H1 (cell line): ENCODE data around the gene TYW5. TPM values are rescaled to one million over a fixed set of nuclear protein-coding genes. Genes with fewer than 3 reads are reported as not detected.

Source experiments
- CTCF ChIA-PET: fragments of 300-600 bp; sonication (Branson Sonifier 250); formaldehyde crosslinking; loops from one replicate; lab custom pipeline; 2021; ENCODE audit not compliant: partially characterized antibody; lab: Charles Lee
- POLR2A ChIA-PET: fragments of 300-600 bp; sonication (Branson Sonifier 250); formaldehyde crosslinking; loops from one replicate; lab custom pipeline; 2021; ENCODE audit warnings: inconsistent platforms; ENCODE audit not compliant: partially characterized antibody; lab: Charles Lee
- DNase-seq, 2 experiments: peaks; one replicate each; pipeline versions ENCODE4 v3.0.0 to v3.0.0-alpha.2; 2010 to 2022; ENCODE audit warnings: low spot score in 2 of 2, low read depth in 1 of 2, mixed read lengths in 1 of 2
- FAIRE-seq: peaks from 2 replicates; lab custom pipeline; 2011; peaks lifted over from hg19 to GRCh38; lab: Jason Lieb, UNC
- H2AFZ ChIP-seq: 2 replicates; pipeline ENCODE4 v1.8.1; 2012; ENCODE audit warnings: low read length, inconsistent platforms
- H2AK5ac ChIP-seq: 2 replicates; pipeline ENCODE4 v1.6.1; 2013; ENCODE audit warnings: low read depth, low read length
- H2BK120ac ChIP-seq: replicated peaks from 2 replicates; pipeline ENCODE3; 2013; ENCODE audit warnings: low read depth, low read length, inconsistent platforms
- H2BK12ac ChIP-seq: 2 replicates; pipeline ENCODE4 v1.6.1; 2013; ENCODE audit warnings: low read depth, low read length
- H2BK15ac ChIP-seq: 2 replicates; pipeline ENCODE4 v1.6.1; 2013; ENCODE audit warnings: low read length
- H2BK20ac ChIP-seq: 2 replicates; pipeline ENCODE4 v1.6.1; 2013; ENCODE audit warnings: low read length
- H2BK5ac ChIP-seq: 2 replicates; pipeline ENCODE4 v1.6.1; 2013; ENCODE audit warnings: low read depth, low read length
- H3K14ac ChIP-seq: 2 replicates; pipeline ENCODE4 v1.6.1; 2013; ENCODE audit warnings: inconsistent platforms; ENCODE audit not compliant: insufficient read length
- H3K18ac ChIP-seq: 2 replicates; pipeline ENCODE4 v1.6.1; 2013; ENCODE audit warnings: low read length; ENCODE audit errors: extremely low read depth
- H3K23ac ChIP-seq: 2 replicates; pipeline ENCODE4 v1.6.1; 2013; ENCODE audit warnings: inconsistent platforms; ENCODE audit not compliant: insufficient read length
- H3K23me2 ChIP-seq: 2 replicates; pipeline ENCODE4 v1.6.1; 2013; ENCODE audit warnings: low read depth, low read length
- H3K27ac ChIP-seq: 2 replicates; pipeline ENCODE4 v1.6.1; 2011; ENCODE audit warnings: low read depth, low read length, inconsistent platforms
- H3K27me3 ChIP-seq, 4 experiments: replicated peaks in 1 of 4; 1 replicate in 1 of 4; 2 replicates in 3 of 4; pipeline versions ENCODE4 v1.6.1 to v1.8.1; 2011 to 2013; ENCODE audit warnings: low read length in 3 of 4, mild to moderate bottlenecking in 3 of 4, inconsistent platforms in 2 of 4, mixed read lengths in 2 of 4, moderate library complexity in 1 of 4; ENCODE audit not compliant: control insufficient read depth in 3 of 4, insufficient read depth in 3 of 4; ENCODE audit errors: extremely low read depth in 1 of 4
- H3K36me3 ChIP-seq, 4 experiments: 2 replicates each; pipeline versions ENCODE4 v1.6.1 to v1.8.1; 2011 to 2013; ENCODE audit warnings: mild to moderate bottlenecking in 4 of 4, low read length in 3 of 4, moderate library complexity in 2 of 4, control low read depth in 1 of 4, inconsistent platforms in 1 of 4; ENCODE audit not compliant: insufficient read depth in 4 of 4, control insufficient read depth in 2 of 4
- H3K4ac ChIP-seq: replicated peaks from 2 replicates; pipeline ENCODE3; 2013; ENCODE audit warnings: low read length, low read depth, mixed read lengths, inconsistent platforms; ENCODE audit not compliant: insufficient read length
- H3K4me1 ChIP-seq, 4 experiments: replicated peaks in 1 of 4; 1 replicate in 1 of 4; 2 replicates in 3 of 4; pipeline versions ENCODE4 v1.6.1 to v1.8.1; 2011 to 2013; ENCODE audit warnings: low read length in 3 of 4, inconsistent platforms in 2 of 4, mixed read lengths in 1 of 4; ENCODE audit not compliant: insufficient read depth in 4 of 4, control insufficient read depth in 3 of 4
- H3K4me2 ChIP-seq, 2 experiments: 2 replicates each; pipeline versions ENCODE4 v1.6.1 to v1.8.1; 2011 to 2013; ENCODE audit warnings: low read depth in 2 of 2, low read length in 2 of 2, control low read depth in 1 of 2, inconsistent platforms in 1 of 2, mild to moderate bottlenecking in 1 of 2; ENCODE audit not compliant: insufficient read depth in 1 of 2
- H3K4me3 ChIP-seq, 4 experiments: fragments of 200-600, 300-600 bp in 1 of 4; sonication (generic), shearing (Covaris generic), sonication (Bioruptor Twin) in 1 of 4; 2 replicates each; pipeline versions ENCODE4 v1.5.1 to v1.8.1; 2011 to 2016; ENCODE audit warnings: low read length in 4 of 4, low read depth in 3 of 4, control low read depth in 2 of 4, inconsistent platforms in 2 of 4, mild to moderate bottlenecking in 2 of 4, mixed read lengths in 1 of 4, moderate library complexity in 1 of 4; ENCODE audit not compliant: insufficient read depth in 2 of 4; ENCODE audit errors: extremely low read depth in 1 of 4
- H3K56ac ChIP-seq: replicated peaks from 2 replicates; pipeline ENCODE3; 2013; ENCODE audit warnings: low read depth, mild to moderate bottlenecking, mixed read lengths, low read length, inconsistent platforms; ENCODE audit not compliant: insufficient read length
- H3K79me1 ChIP-seq: 2 replicates; pipeline ENCODE4 v1.6.1; 2013; ENCODE audit warnings: low read depth, low read length, control low read depth
- H3K79me2 ChIP-seq, 2 experiments: 2 replicates each; pipeline versions ENCODE4 v1.6.1 to v1.8.1; 2012 to 2013; ENCODE audit warnings: low read length in 2 of 2, mild to moderate bottlenecking in 2 of 2, inconsistent platforms in 1 of 2; ENCODE audit not compliant: insufficient read depth in 2 of 2, control insufficient read depth in 1 of 2
- H3K9ac ChIP-seq, 4 experiments: replicated peaks in 1 of 4; 1 replicate in 1 of 4; 2 replicates in 3 of 4; pipeline versions ENCODE4 v1.6.1 to v1.8.1; 2011 to 2013; ENCODE audit warnings: low read depth in 3 of 4, low read length in 3 of 4, control low read depth in 2 of 4, mild to moderate bottlenecking in 2 of 4, moderate library complexity in 2 of 4, inconsistent platforms in 1 of 4; ENCODE audit errors: extremely low read depth in 1 of 4
- H3K9me3 ChIP-seq, 2 experiments: 2 replicates each; pipeline versions ENCODE4 v1.6.1 to v1.8.1; 2012 to 2013; ENCODE audit warnings: mild to moderate bottlenecking in 2 of 2, moderate library complexity in 2 of 2, control low read depth in 1 of 2, inconsistent platforms in 1 of 2, low read depth in 1 of 2, low read length in 1 of 2, mixed read lengths in 1 of 2; ENCODE audit not compliant: insufficient read depth in 2 of 2
- H4K20me1 ChIP-seq, 2 experiments: replicated peaks in 1 of 2; 2 replicates each; pipeline versions ENCODE3 to v1.8.1; 2011 to 2013; ENCODE audit warnings: inconsistent platforms in 2 of 2, low read length in 2 of 2, mild to moderate bottlenecking in 1 of 2; ENCODE audit not compliant: insufficient read depth in 2 of 2, control insufficient read depth in 1 of 2
- H4K5ac ChIP-seq: 2 replicates; pipeline ENCODE4 v1.6.1; 2013; ENCODE audit warnings: low read length, low read depth, mixed read lengths, inconsistent platforms; ENCODE audit not compliant: insufficient read length
- H4K8ac ChIP-seq: 2 replicates; pipeline ENCODE4 v1.8.0; 2013; ENCODE audit warnings: mild to moderate bottlenecking, moderate library complexity, low read length, inconsistent platforms; ENCODE audit not compliant: insufficient read depth; ENCODE audit errors: extremely low read depth
- H4K91ac ChIP-seq: replicated peaks from 2 replicates; pipeline ENCODE3; 2013; ENCODE audit warnings: low read length, mixed read lengths, inconsistent platforms; ENCODE audit not compliant: insufficient read length
- EGR1 ChIP-seq: IDR thresholded peaks from 2 replicates; pipeline ENCODE4 v1.6.1; 2011; ENCODE audit warnings: low read depth, low read length, borderline replicate concordance
- POLR2A ChIP-seq, 2 experiments: IDR thresholded peaks; 1 replicate in 1 of 2; 2 replicates in 1 of 2; pipeline ENCODE4 v1.6.1; 2011; ENCODE audit warnings: low read depth in 2 of 2, low read length in 2 of 2, mild to moderate bottlenecking in 2 of 2; ENCODE audit errors: control extremely low read depth in 1 of 2
- RAD21 ChIP-seq, 2 experiments: IDR thresholded peaks in 1 of 2; conservative IDR thresholded peaks in 1 of 2; 2 replicates each; pipeline ENCODE4 v1.6.1; 2011; ENCODE audit warnings: low read depth in 2 of 2, low read length in 2 of 2, improper control_type of control experiment in 1 of 2, inconsistent platforms in 1 of 2, mild to moderate bottlenecking in 1 of 2, moderate library complexity in 1 of 2
- TAF7 ChIP-seq: optimal IDR thresholded peaks from 2 replicates; pipeline ENCODE3; 2011; ENCODE audit warnings: low read depth, mild to moderate bottlenecking, inconsistent platforms, low read length, moderate library complexity, borderline replicate concordance
- WGBS, 2 experiments: shearing (Covaris generic) in 1 of 2; methylation state at CpG; one replicate each; pipeline versions ENCODE4 v1.1.6 to v1.1.7; 2013 to 2015; ENCODE audit warnings: low lambda C conversion rate in 2 of 2, mixed read lengths in 2 of 2, inconsistent platforms in 1 of 2, low coverage in 1 of 2, missing lambda C conversion rate in 1 of 2; ENCODE audit not compliant: insufficient replicate concordance in 2 of 2, insufficient coverage in 1 of 2, insufficient read length in 1 of 2; ENCODE audit errors: extremely low coverage in 1 of 2, missing lambda C conversion rate in 1 of 2; 5-methylcytosine and 5-hydroxymethylcytosine counted together
- polyA plus RNA-seq, 7 experiments: library from polyadenylated mRNA; depleted of rRNA in 3 of 7; stranded (reverse) in 5 of 7; unstranded in 2 of 7; fragments of >200 nt in 5 of 7; fragments of 200-250 nt in 2 of 7; gene quantifications; 1 replicate in 5 of 7; 2 replicates in 1 of 7; 4 replicates in 1 of 7; pipeline versions ENCODE4 v1.2.1 to v1.2.3, GENCODE V29; 2011 to 2013; ENCODE audit warnings: missing spikeins in 2 of 7, mixed read lengths in 2 of 7
- total RNA-seq: library from RNA; stranded (reverse); fragmentation: NEBNext Ultra II Directional; extraction: Animal tissue kit (Norgen Biotek cat#: 25700); gene quantifications from 2 replicates; pipeline ENCODE4 v1.2.1, GENCODE V29; 2021

The TYW5 gene
- total and polyA plus RNA-seq, 2 of the 8 experiments (the other 6 are each of a cell fraction or from before 2014, with no cell fraction given): 5.4 to 11.3 TPM

DNA sequence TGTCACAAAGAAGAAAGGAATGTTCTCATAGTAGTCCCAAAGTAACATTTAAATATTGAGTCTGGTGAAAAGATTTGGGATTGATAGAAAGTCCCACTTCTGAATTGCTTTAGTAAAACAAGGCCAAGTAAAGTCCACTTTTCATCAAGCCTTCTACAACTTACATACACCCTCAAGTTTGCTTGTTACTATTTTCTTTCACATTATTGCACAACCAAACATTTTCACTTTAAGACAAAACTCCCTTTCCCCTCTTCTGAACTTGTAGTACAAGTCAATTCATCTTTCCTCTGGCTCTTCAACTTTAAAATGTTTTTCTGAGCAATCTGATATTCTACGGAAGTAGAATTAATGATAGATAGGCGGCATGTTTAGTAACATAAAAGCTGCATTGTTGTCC is 11.1 kb upstream of the TYW5 start:
- Histone ChIP-seq H3K18ac (no peak overlapping the region), H3K9ac (no peak overlapping the region), H2BK12ac (no peak overlapping the region), H3K27me3 (no peaks in the 10 kb centered on the region), H2AK5ac (no peak overlapping the region), H2BK5ac (no peak overlapping the region), H3K23me2 (no peaks in the 10 kb centered on the region), H3K4ac (no peak overlapping the region), H3K14ac (no peak overlapping the region), H3K27ac (no peak overlapping the region), H2AFZ (no peak overlapping the region), H3K79me1 (no peaks in the 10 kb centered on the region), H3K4me1 (no peaks in the 10 kb centered on the region), H4K5ac (no peak overlapping the region), H4K20me1 (peaks cover 0 to 3% of the 10 kb centered on the region in 2 experiments), H3K4me3 (no peak overlapping the region), H3K4me2 (no peak overlapping the region), H4K91ac (no peak overlapping the region), H3K9me3 (no peaks in the 10 kb centered on the region), H2BK15ac (no peak overlapping the region), H2BK120ac (no peak overlapping the region), H4K8ac (no peak overlapping the region), H2BK20ac (no peak overlapping the region), H3K79me2 (no peaks in the 10 kb centered on the region), H3K36me3 (peaks cover 2 to 46% (median 15%) of the 10 kb centered on the region in 4 experiments; a peak in 6 of 8 replicates), H3K23ac (no peak overlapping the region), H3K56ac (no peak overlapping the region)
- FAIRE-seq: peak; percentile 73
- POLR2A ChIA-PET: interaction anchor here (2.0 kb wide), 1 partner anchor 10 kb away, joined by 4 read pairs; no protein-coding TSS in a partner anchor
- DNase-seq: no peak
- WGBS, 2 experiments: 87% methylated on average over 2 of the region's 2 CpGs; no CpG with 5 or more reads in 1 of the 2 experiments
- CTCF ChIA-PET: interaction anchor here (1.0 to 1.5 kb wide), 3 partner anchors 19 to 88 kb away, joined by 3 to 4 read pairs (median 3); no protein-coding TSS in a partner anchor
- TF ChIP-seq TAF7 (no peak), RAD21 (IDR thresholded peaks at IDR 0.05 in 1 of 2, conservative IDR thresholded peaks at IDR 0.05 in 1 of 2; ENCODE audit: low read depth in 2 of 2, low read length in 2 of 2) (no peak), POLR2A (IDR thresholded peaks at IDR 0.05; ENCODE audit: control extremely low read depth in 1 of 2, low read depth in 2 of 2, low read length in 2 of 2) (no peak), EGR1 (no peak)
